Heart left ventricle (tissue), 16 donors: ENCODE results near the gene WNT9A. TPM values are rescaled to one million over a fixed set of nuclear protein-coding genes. Genes with fewer than 3 reads are reported as not detected.

Experiments used
- ATAC-seq, 4 donors: fragments of 200-7000 bp; cut with Tn5 transposase; one replicate each; pipeline ENCODE4 v1.9.1; 2020 to 2022; ENCODE audit warnings: moderate library complexity in 4 of 4, mild to moderate bottlenecking in 3 of 4, moderate number of reproducible peaks in 1 of 4
- DNase-seq, 5 donors: peaks; one replicate each; pipeline ENCODE4 v3.0.0-alpha.2; 2020
- H3K27ac ChIP-seq, 12 donors: fragments of 200-600 bp; sonication (generic) in 4 of 12; one replicate each; pipeline versions ENCODE4 v1.5.0 to v1.8.0; 2016 to 2022; ENCODE audit warnings: mild to moderate bottlenecking in 2 of 12
- H3K27me3 ChIP-seq, 9 donors: fragments of 200-600 bp; sonication (generic) in 2 of 9; one replicate each; pipeline versions ENCODE4 v1.5.1 to v1.8.0; 2016 to 2022; ENCODE audit warnings: mild to moderate bottlenecking in 3 of 9
- H3K36me3 ChIP-seq, 9 donors: fragments of 200-600 bp; sonication (generic) in 2 of 9; one replicate each; pipeline versions ENCODE4 v1.5.0 to v1.8.0; 2018 to 2022; ENCODE audit warnings: mild to moderate bottlenecking in 2 of 9
- H3K4me1 ChIP-seq, 12 donors: fragments of 200-600 bp; sonication (generic) in 4 of 12; one replicate each; pipeline versions ENCODE4 v1.5.0 to v1.8.0; 2016 to 2022; ENCODE audit warnings: mild to moderate bottlenecking in 3 of 12
- H3K4me3 ChIP-seq, 12 donors: fragments of 200-600 bp; sonication (generic) in 4 of 12; one replicate each; pipeline versions ENCODE4 v1.5.0 to v1.8.0; 2017 to 2022; ENCODE audit warnings: mild to moderate bottlenecking in 9 of 12, moderate library complexity in 4 of 12
- H3K9me3 ChIP-seq, 12 donors: fragments of 200-600 bp; sonication (generic) in 4 of 12; one replicate each; pipeline versions ENCODE4 v1.5.0 to v1.8.0; 2016 to 2022; ENCODE audit warnings: mild to moderate bottlenecking in 1 of 12
- POLR2A ChIP-seq, 2 donors: fragments of 450-650 bp; IDR thresholded peaks; one replicate each; pipeline ENCODE4 v1.6.1; 2017; ENCODE audit warnings: antibody characterized with exemption in 2 of 2, mild to moderate bottlenecking in 2 of 2, moderate library complexity in 2 of 2
- WGBS, 4 donors: extraction: QIAGEN DNeasy Blood & Tissue Kit in 2 of 4; methylation state at CpG; one replicate each; pipeline versions ENCODE4 v1.1.5 to v1.1.7; 2013 to 2018; 5-methylcytosine and 5-hydroxymethylcytosine counted together
- intact Hi-C, 10 donors: fragments of 100-400 bp; cut with DNase I; formaldehyde crosslinking; loops; one replicate each; pipeline versions ENCODE4 v1.11.1 to v1.14.2; 2022
- polyA plus RNA-seq, 2 donors: library from polyadenylated mRNA; stranded (reverse); fragments of 200-250 nt; gene quantifications; one replicate each; pipeline ENCODE4 v1.2.3, GENCODE V29; 2013
- total RNA-seq, 9 donors: library from RNA; depleted of rRNA in 2 of 9; stranded (reverse); fragments of >200 nt in 2 of 9; fragmentation: NEBNext Ultra II Directional in 3 of 9; extraction: Animal tissue kit (Norgen Biotek cat#: 25700) in 3 of 9; gene quantifications; one replicate each; pipeline versions ENCODE4 v1.1.0 to v1.2.4, GENCODE V29; 2016 to 2023
- TF ChIP-seq, protein P1 (sequence below), 12 donors: fragments of 200-600 bp; sonication (generic) in 4 of 12; IDR thresholded peaks; one replicate each; pipeline versions ENCODE4 v1.5.0 to v1.8.0; 2018 to 2022; ENCODE audit warnings: antibody characterized with exemption in 12 of 12, mild to moderate bottlenecking in 5 of 12
- donor health status: ischemic (EF 13 %, LVEDD 7.1; RV severe dilation, severe dysfunction).
- donor health status: healthy with polysubstance abuse.
- donor health status: DM: no; HTN: yes; CAD: no.
- donor health status: DM: no; HTN: no; CAD: no.
- donor health status: ischemic (EF 25% LVEDD 6.9; RV normal size, moderate dysfunction).
- donor health status: ischemic (EF 25% LVEDD 5.7; RV mildly dilated, moderate dysfunction).
- donor health status: healthy.
- donor health status: DM: yes; HTN: yes; CAD: no.
- donor health status: ischemic (EF 35%, LVEDD 5.7; RV mildly dilated, moderate dysfunction).
- donor health status: nonischemic (EF 11% LVEDD 7.7; RV severe dilation, severe dysfunction).
- donor health status: DM: yes; HTN: yes; CAD: no.
- donor health status: PGD.
- donor health status: ischemic (EF 29% LVEDD 5.4; RV normal size, mild dysfunction).
- donor health status: nonischemic (EF 23%, LVEDD 6.1; RV moderate dilation, normal function).

WNT9A gene
- total and polyA plus RNA-seq, 11 donors: 0.54 to 29.8 (median 2.3) TPM

DNA sequence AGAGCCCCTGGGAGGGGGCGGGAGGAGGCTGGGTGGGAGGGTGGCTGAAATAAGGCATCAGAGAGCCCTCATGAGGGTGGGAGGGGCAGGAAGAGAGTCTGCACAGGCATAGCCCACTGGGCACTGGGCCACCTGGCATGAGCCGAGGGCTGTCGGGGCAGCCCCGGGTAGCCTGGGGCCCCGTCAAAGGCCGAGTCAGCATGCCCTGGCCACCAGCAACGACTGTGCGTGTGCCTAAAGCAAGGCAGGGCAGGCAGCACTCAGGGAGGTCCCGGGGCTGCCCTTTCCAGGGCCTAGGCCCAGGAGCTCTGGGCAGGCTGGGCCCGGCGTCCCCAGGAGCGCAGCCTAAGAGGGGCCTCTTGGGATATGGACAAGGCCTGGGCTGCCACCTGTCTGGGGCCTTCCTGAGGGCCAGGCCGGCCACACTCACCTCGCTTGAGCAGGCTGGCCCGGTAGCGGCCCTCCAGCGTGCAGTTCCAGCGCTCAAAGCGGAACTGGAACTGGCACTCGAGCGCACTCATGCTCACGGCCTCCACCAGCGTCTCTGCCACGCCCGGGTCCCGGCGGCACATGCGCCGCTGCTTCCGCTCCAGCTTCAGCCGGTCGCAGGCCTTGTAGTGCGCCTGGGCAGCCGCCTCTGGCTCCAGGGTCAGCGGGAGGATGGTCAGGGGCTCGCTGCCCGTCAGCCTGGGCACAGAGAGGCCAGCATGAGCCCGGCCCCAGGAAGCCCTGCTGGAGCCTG is 22.7 kb downstream of the WNT9A start:
- Histone ChIP-seq H3K36me3 (peaks cover 0 to 28% (median 7%) of the 10 kb centered on the region in 9 donors), H3K4me1 (peaks cover 0 to 5% (median 0%) of the 10 kb centered on the region in 12 donors), H3K4me3 (no peak overlapping the region), H3K9me3 (no peaks in the 10 kb centered on the region), H3K27me3 (no peaks in the 10 kb centered on the region), H3K27ac (no peak overlapping the region)
- 87 to 94% (median 89%) methylated on average over 17 to 38 of the region's 38 CpGs for WGBS, 4 donors
- TF ChIP-seq, protein P1, sequence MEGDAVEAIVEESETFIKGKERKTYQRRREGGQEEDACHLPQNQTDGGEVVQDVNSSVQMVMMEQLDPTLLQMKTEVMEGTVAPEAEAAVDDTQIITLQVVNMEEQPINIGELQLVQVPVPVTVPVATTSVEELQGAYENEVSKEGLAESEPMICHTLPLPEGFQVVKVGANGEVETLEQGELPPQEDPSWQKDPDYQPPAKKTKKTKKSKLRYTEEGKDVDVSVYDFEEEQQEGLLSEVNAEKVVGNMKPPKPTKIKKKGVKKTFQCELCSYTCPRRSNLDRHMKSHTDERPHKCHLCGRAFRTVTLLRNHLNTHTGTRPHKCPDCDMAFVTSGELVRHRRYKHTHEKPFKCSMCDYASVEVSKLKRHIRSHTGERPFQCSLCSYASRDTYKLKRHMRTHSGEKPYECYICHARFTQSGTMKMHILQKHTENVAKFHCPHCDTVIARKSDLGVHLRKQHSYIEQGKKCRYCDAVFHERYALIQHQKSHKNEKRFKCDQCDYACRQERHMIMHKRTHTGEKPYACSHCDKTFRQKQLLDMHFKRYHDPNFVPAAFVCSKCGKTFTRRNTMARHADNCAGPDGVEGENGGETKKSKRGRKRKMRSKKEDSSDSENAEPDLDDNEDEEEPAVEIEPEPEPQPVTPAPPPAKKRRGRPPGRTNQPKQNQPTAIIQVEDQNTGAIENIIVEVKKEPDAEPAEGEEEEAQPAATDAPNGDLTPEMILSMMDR (IDR thresholded peaks at IDR 0.05): no peak
- no peak for TF ChIP-seq POLR2A (IDR thresholded peaks at IDR 0.05)
- intact Hi-C loops: no loop called here
- DNase-seq (peak in 1 of 5 donors; percentile 40), ATAC-seq (peak in 1 of 4 donors; percentile 9)

DNA sequence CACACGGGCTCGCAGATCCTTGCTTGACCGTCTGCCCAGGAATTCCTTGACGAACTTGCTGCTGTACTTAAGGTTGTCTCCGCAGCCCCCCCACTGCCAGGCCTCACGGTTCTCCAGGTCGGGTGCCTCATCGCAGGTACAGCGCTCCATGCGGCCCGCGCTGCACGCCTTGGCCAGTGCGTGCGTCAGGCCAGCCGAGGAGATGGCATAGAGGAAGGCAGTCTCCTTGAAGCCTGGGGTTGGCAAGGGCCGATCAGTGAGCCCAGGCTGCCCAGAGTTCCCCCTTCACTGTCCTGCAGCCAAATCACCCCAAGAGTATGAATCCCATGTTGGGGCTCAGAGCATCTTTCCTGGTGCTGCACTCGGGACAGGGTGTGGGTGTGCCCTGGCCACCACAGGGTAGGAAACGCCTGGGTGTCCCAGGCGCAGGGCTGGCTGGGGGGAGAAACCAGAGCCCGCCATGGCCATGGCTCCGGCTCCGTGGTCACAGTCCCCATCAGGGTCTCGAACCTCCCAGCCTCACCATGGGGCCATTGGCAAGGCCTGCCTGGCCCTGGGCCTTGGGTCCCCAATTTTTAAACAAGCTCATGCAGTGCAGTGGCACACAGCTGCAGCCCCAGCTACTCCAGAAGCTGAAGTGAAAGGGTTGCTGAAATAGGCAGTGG is 23.4 kb downstream of the WNT9A start:
- TF ChIP-seq POLR2A (IDR thresholded peaks at IDR 0.05): no peak
- TF ChIP-seq, protein P1 (IDR thresholded peaks at IDR 0.05): no peak
- no peaks in the 10 kb centered on the region for H3K27me3 ChIP-seq
- no peaks in the 10 kb centered on the region for H3K9me3 ChIP-seq
- intact Hi-C loops: no loop called here
- no peak overlapping the region for H3K4me3 ChIP-seq
- H3K27ac ChIP-seq: no peak overlapping the region
- H3K4me1 ChIP-seq: peaks cover 0 to 5% (median 0%) of the 10 kb centered on the region in 12 donors
- DNase-seq: peak in 1 of 5 donors; percentile 45
- H3K36me3 ChIP-seq: peaks cover 0 to 28% (median 7%) of the 10 kb centered on the region in 9 donors
- no peak for ATAC-seq
- 93 to 96% (median 94%) methylated on average over 19 to 24 of the region's 24 CpGs for WGBS, 4 donors

DNA sequence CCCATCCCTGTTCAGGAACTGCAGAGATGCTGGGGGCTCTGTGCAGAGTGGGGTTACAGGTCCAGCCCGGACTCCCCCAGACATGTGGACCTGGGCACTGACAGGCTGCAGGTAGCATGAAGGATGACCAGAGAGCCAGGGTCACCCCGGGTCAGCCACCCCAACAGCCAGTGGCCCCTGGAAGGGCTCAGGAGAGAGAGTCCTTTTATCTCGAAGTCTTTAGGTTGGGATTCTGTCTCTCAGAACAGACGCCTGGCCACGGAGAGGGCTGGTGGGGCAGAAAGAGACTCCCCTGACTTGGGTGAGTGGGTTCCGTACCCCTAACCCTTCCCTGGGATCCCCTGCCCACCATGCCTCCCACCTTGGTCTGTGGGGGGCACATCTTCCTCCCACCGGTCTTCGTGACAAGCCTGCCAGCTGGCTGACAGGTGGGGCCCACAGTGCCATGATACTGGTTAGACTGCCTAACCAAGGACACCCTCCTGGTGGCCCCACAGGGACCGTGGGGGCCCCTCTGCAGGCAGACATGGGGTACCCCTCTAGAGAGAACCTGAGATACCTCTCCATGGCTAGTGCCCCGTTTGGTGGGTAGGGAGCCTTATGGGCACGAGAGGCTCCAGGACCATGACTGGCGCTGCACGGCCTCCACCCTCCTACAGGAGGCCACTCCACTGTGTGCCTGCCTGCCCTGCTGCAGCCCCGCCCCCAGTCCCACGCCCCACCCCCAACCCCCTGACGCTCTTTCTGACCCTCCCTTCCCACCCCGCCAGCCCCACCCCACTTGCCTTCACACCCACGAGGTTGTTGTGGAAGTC is 24.2 kb downstream of the WNT9A start:
- no peak overlapping the region for H3K4me3 ChIP-seq
- H3K9me3 ChIP-seq: no peaks in the 10 kb centered on the region
- 78 to 92% (median 88%) methylated on average over 9 to 18 of the region's 18 CpGs for WGBS, 4 donors
- TF ChIP-seq POLR2A (IDR thresholded peaks at IDR 0.05): no peak
- TF ChIP-seq, protein P1 (IDR thresholded peaks at IDR 0.05): no peak
- DNase-seq (peak in 1 of 5 donors; percentile 36), ATAC-seq (no peak)
- intact Hi-C loops: no loop called here
- H3K4me1 ChIP-seq: peaks cover 0 to 5% (median 0%) of the 10 kb centered on the region in 12 donors
- peaks cover 0 to 28% (median 7%) of the 10 kb centered on the region in 9 donors for H3K36me3 ChIP-seq
- H3K27me3 ChIP-seq: no peaks in the 10 kb centered on the region
- H3K27ac ChIP-seq: no peak overlapping the region
